ENCODE results near the gene EXOC3L1.

GRCh38 chr16:67173808-67174705 is 15.9 kb downstream of the EXOC3L1 start:
- peak; percentile 10 to 20 for TF ChIP-seq CTCF (conservative IDR thresholded peaks at IDR 0.05 in 1 of 2, IDR thresholded peaks at IDR 0.05 in 1 of 2; ENCODE audit: low read depth in 1 of 2, low read length in 2 of 2)
- no peak for TF ChIP-seq EZH2 (IDR thresholded peaks at IDR 0.05; ENCODE audit: low read length, missing control alignments)

Measured in fibroblast of lung (primary cell).